WERI-Rb-1 (cell line): ENCODE results near the gene CASZ1.

Source experiments
- DNase-seq: peaks from one replicate; pipeline ENCODE4 v3.0.0-alpha.2; 2020
- H3K27ac ChIP-seq: fragments of 250-450 bp; sonication (Bioruptor Pico); 2 replicates; pipeline ENCODE4 v1.5.1; 2020; ENCODE audit warnings: mild to moderate bottlenecking, moderate library complexity
- H3K27me3 ChIP-seq: fragments of 250-450 bp; sonication (Bioruptor Pico); 2 replicates; pipeline ENCODE4 v1.5.1; 2021; ENCODE audit warnings: mild to moderate bottlenecking, low read depth, moderate library complexity; ENCODE audit not compliant: insufficient read depth, severe bottlenecking
- H3K36me3 ChIP-seq: fragments of 250-450 bp; sonication (Bioruptor Pico); 2 replicates; pipeline ENCODE4 v1.5.1; 2020; ENCODE audit warnings: mild to moderate bottlenecking, moderate library complexity
- H3K4me3 ChIP-seq: 2 replicates; pipeline ENCODE4 v1.5.1; 2011; ENCODE audit warnings: low read depth, mild to moderate bottlenecking, control low read depth, low read length
- H3K9me3 ChIP-seq: fragments of 250-450 bp; sonication (Bioruptor Pico); 2 replicates; pipeline ENCODE4 v1.5.1; 2021; ENCODE audit warnings: mild to moderate bottlenecking, moderate library complexity; ENCODE audit not compliant: severe bottlenecking
- TF ChIP-seq, protein P1 (sequence below): IDR thresholded peaks from 2 replicates; pipeline ENCODE4 v1.5.1; 2011; ENCODE audit warnings: low read depth, mild to moderate bottlenecking, control low read depth, inconsistent platforms, low read length

CASZ1 gene

DNA sequence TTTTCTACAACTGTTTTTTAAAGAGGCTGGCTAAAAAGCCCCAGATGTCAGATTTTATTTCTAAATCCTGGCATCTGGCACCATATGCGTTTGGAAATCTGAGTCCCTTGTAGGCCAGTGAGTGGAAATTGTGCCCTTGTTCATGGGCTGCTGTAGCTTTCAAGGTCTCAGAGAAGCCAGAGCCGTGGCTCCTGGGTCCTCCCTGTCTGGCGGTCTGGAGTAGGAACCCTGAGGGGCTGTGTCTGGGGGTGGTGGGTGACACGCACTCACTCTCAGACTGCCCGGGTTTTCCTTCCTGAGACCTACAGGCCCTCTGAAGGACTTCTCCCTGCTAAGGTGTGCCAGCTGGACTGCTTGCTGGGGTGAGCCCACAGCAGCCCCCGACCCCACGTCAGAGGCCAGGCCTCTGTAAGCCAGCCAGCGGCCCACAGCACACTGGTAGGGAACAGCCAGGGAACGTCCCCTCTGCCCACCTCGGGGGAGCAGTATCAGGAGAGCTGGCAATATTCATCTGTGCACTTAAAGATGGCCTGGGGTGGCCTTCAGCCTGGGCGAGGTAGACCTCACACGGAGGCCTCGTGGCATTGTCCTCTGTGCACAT, 170.2 kb downstream of the CASZ1 start:
- peaks cover 11% of the 10 kb centered on the region for H3K36me3 ChIP-seq

DNA sequence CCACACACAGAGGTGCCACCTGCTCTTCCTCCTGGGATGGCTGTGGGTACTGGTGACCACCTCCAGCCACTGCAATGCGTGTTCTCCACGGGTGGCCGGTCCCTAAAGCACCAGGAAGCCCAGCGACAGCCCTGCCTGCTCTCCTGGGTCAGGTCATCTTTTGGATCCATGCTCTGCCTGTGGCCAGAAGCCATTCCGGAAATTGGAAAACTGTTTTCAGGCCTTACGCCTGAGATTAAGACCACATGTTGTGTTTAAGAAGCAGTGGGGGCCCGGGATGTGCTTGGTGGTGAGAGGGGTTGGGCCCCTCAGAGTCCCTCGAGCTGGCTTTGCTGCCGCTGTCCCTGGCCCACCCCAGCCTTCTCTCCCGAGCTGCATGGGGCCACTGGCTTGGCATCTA, 170.9 kb downstream of the CASZ1 start:
- no peak overlapping the region for H3K4me3 ChIP-seq
- H3K9me3 ChIP-seq, result no peaks in the 10 kb centered on the region
- no peak for DNase-seq
- no peaks in the 10 kb centered on the region for H3K27me3 ChIP-seq
- TF ChIP-seq, protein P1, sequence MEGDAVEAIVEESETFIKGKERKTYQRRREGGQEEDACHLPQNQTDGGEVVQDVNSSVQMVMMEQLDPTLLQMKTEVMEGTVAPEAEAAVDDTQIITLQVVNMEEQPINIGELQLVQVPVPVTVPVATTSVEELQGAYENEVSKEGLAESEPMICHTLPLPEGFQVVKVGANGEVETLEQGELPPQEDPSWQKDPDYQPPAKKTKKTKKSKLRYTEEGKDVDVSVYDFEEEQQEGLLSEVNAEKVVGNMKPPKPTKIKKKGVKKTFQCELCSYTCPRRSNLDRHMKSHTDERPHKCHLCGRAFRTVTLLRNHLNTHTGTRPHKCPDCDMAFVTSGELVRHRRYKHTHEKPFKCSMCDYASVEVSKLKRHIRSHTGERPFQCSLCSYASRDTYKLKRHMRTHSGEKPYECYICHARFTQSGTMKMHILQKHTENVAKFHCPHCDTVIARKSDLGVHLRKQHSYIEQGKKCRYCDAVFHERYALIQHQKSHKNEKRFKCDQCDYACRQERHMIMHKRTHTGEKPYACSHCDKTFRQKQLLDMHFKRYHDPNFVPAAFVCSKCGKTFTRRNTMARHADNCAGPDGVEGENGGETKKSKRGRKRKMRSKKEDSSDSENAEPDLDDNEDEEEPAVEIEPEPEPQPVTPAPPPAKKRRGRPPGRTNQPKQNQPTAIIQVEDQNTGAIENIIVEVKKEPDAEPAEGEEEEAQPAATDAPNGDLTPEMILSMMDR, result no peak
- peaks cover 11% of the 10 kb centered on the region for H3K36me3 ChIP-seq
- H3K27ac ChIP-seq, result peak overlapping the region; percentile 42

More for the DNA sequence above, 170.2 kb downstream of the CASZ1 start:
- no peaks in the 10 kb centered on the region for H3K27me3 ChIP-seq
- H3K27ac ChIP-seq, result peak overlapping the region; percentile 42
- H3K4me3 ChIP-seq, result no peak overlapping the region
- H3K9me3 ChIP-seq, result no peaks in the 10 kb centered on the region
- no peak for DNase-seq
- TF ChIP-seq, protein P1, result no peak

DNA sequence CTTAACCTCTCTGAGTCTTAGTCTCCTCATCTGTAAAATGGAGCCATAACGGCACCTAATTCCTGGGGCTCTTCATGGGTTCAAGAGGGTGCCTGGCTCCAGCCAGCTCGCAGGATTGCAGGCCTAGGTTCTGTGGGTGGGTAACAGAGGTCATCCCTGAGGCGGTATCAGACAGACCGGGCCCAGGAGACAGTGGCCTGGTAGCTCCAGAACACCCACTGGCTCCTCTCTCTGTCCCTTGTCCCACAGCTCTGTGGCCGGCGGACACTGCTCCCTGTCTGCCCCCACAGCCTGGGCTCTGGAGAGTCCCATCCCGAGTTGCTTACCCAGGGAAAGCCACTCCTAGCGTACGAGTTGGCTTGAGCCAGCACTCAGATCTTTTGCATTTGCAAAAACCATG, 171.4 kb downstream of the CASZ1 start:
- H3K27me3 ChIP-seq, result no peaks in the 10 kb centered on the region
- H3K36me3 ChIP-seq, result peaks cover 11% of the 10 kb centered on the region
- no peak overlapping the region for H3K4me3 ChIP-seq
- H3K9me3 ChIP-seq, result no peaks in the 10 kb centered on the region
- no peak for DNase-seq
- H3K27ac ChIP-seq, result peak overlapping the region; percentile 25
- TF ChIP-seq, protein P1, result no peak

DNA sequence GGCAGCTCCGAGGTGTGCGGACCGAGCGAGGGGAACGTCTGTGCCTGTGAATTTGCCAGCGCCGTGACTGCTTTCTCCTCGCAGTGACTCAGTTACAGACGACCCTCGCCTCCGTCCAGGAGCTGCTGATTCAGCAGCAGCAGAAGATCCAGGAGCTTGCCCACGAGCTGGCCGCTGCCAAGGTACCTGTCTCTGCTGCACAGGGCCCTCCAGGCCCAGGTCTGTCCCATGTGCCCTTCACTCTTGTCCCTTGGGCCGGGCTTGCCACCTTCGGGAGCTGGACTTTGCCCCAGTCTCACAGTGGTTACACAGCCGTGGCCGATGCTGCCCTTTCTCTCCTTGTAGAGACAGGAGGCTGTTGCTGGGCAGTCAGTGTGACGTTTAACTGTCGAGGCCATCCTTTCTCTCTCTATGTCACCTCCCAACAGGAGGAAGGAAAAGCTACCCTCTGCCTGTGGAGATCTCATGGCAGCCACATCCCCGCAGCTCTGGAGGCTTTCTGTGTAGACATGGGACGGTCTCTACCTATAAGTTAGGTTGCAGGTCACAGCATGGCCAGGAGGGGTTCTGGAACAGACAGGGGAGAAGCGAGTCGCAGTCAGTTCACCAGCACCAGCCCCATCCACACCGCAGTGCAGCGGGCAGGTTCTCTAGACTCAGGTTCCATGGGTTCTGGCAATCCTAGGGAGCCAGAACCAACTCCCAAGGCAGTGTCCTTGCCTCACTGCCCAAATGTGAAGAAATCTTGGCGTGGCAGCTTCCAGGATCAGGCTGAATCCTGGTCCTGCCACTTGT, 172.0 kb downstream of the CASZ1 start:
- TF ChIP-seq, protein P1, result no peak
- no peaks in the 10 kb centered on the region for H3K9me3 ChIP-seq
- no peaks in the 10 kb centered on the region for H3K27me3 ChIP-seq
- H3K27ac ChIP-seq, result no peak overlapping the region
- H3K36me3 ChIP-seq, result peaks cover 8% of the 10 kb centered on the region
- no peak for DNase-seq
- H3K4me3 ChIP-seq, result no peak overlapping the region

DNA sequence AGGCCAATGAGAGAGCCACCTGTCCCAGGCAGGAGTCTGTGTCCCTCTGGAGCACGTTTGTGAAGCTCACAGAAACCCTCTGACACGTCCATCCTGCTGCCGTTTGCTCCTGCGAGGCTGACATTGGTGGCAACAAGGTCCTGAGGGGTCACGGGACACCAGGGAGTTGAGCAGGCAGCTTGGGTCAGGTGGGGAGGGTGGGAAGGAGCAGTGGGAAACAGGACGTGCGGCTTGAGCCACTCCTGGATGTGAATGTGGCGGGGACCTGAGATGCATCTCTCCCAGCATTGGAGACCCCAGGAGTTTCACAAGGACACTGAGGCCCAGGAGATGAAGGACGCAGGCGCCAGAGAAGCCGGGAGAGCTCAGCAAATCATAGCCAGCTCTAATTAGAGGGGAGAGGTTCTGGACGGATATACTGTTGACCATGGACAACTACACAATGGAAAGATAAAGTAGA, 172.7 kb downstream of the CASZ1 start:
- no peak overlapping the region for H3K27ac ChIP-seq
- H3K9me3 ChIP-seq, result no peaks in the 10 kb centered on the region
- H3K36me3 ChIP-seq, result peaks cover 8% of the 10 kb centered on the region
- no peak for DNase-seq
- TF ChIP-seq, protein P1, result no peak
- no peaks in the 10 kb centered on the region for H3K27me3 ChIP-seq
- no peak overlapping the region for H3K4me3 ChIP-seq
